Germinal center (tissue), 1 donor: ENCODE results near the gene STRIP1.
"Not testable (repeated sequence)": the region's sequence is repeated elsewhere in the genome, so short reads cannot be mapped to it uniquely, and the experiment has no call there.

Experiments used
- DNase-seq: peaks from one replicate; pipeline ENCODE4 v3.0.0; 2012; ENCODE audit warnings: mixed read lengths, low spot score

Gene STRIP1

GRCh38 chr1:110007046-110007830 is 27.2 kb upstream of the STRIP1 start:
- no peak for DNase-seq

- DNase-seq, result no peak
These were observed 25.4 kb upstream of the STRIP1 start for GRCh38 chr1:110008971-110009565.

- DNase-seq, result peak; percentile 87
These were observed 22.8 kb upstream of the STRIP1 start for GRCh38 chr1:110011527-110012041.

GRCh38 chr1:110012100-110012780 is 22.2 kb upstream of the STRIP1 start:
- peak; percentile 63 for DNase-seq

GRCh38 chr1:110017792-110018191 is 16.6 kb upstream of the STRIP1 start:
- DNase-seq, result no peak

- no peak for DNase-seq
These were observed 16.0 kb upstream of the STRIP1 start for GRCh38 chr1:110018396-110018795.

GRCh38 chr1:110019770-110020169 is 14.7 kb upstream of the STRIP1 start:
- DNase-seq, result no peak

GRCh38 chr1:110021285-110021684 is 13.1 kb upstream of the STRIP1 start:
- DNase-seq, result no peak

- no peak for DNase-seq
These were observed 9.8 kb upstream of the STRIP1 start for GRCh38 chr1:110024613-110025012.

GRCh38 chr1:110030687-110031086 is 3.7 kb upstream of the STRIP1 start:
- DNase-seq, result not testable (repeated sequence)

- no peak for DNase-seq
These were observed 2.1 kb upstream of the STRIP1 start for GRCh38 chr1:110032327-110032726.

GRCh38 chr1:110033421-110033820 is 1.0 kb upstream of the STRIP1 start:
- DNase-seq, result no peak

GRCh38 chr1:110034040-110034450 is 379 bp upstream of the STRIP1 start:
- no peak for DNase-seq

GRCh38 chr1:110035236-110035752 is 870 bp downstream of the STRIP1 start:
- no peak for DNase-seq

- no peak for DNase-seq
These were observed 3.8 kb downstream of the STRIP1 start for GRCh38 chr1:110038271-110038670.

GRCh38 chr1:110039641-110040040 is 5.2 kb downstream of the STRIP1 start:
- no peak for DNase-seq

- DNase-seq, result no peak
These were observed 6.1 kb downstream of the STRIP1 start for GRCh38 chr1:110040548-110040947.

- no peak for DNase-seq
These were observed 8.6 kb downstream of the STRIP1 start for GRCh38 chr1:110043016-110043415.

- DNase-seq, result no peak
These were observed 13.0 kb downstream of the STRIP1 start for GRCh38 chr1:110047463-110047862.

- no peak for DNase-seq
These were observed 13.8 kb downstream of the STRIP1 start for GRCh38 chr1:110048240-110048639.

- DNase-seq, result no peak
These were observed 14.6 kb downstream of the STRIP1 start for GRCh38 chr1:110048923-110049601.
